Transverse colon (tissue), 4 donors: ENCODE results near the gene NCBP3. TPM values are rescaled to one million over a fixed set of nuclear protein-coding genes. Genes with fewer than 3 reads are reported as not detected.

Source experiments
- DNase-seq: peaks from one replicate; pipeline ENCODE4 v3.0.0-alpha.2; 2019
- H3K27ac ChIP-seq, 4 donors: fragments of 200-600 bp; sonication (generic); 2 replicates each; pipeline ENCODE4 v1.5.1; 2016 to 2018; ENCODE audit warnings: inconsistent platforms in 4 of 4
- H3K27me3 ChIP-seq: fragments of 200-600 bp; sonication (generic); 2 replicates; pipeline ENCODE4 v1.5.1; 2017; ENCODE audit warnings: inconsistent platforms
- H3K36me3 ChIP-seq, 4 donors: fragments of 200-600 bp; sonication (generic); 2 replicates each; pipeline ENCODE4 v1.5.1; 2017 to 2019; ENCODE audit warnings: inconsistent platforms in 4 of 4
- H3K4me1 ChIP-seq, 4 donors: fragments of 200-600 bp; sonication (generic); 2 replicates each; pipeline ENCODE4 v1.5.1; 2017 to 2020; ENCODE audit warnings: inconsistent platforms in 4 of 4
- H3K4me3 ChIP-seq, 4 donors: fragments of 200-600 bp; sonication (generic); 1 replicate in 1 of 4; 2 replicates in 3 of 4; pipeline versions ENCODE4 v1.5.1 to v1.6.1; 2017 to 2019; ENCODE audit warnings: inconsistent platforms in 4 of 4
- H3K9me3 ChIP-seq, 2 donors: fragments of 200-600 bp; sonication (generic); 2 replicates each; pipeline ENCODE4 v1.5.1; 2017 to 2019; ENCODE audit warnings: inconsistent platforms in 2 of 2
- CTCF ChIP-seq, 5 experiments: fragments of 200-600 bp in 3 of 5; fragments of 450-650 bp in 2 of 5; sonication (generic) in 3 of 5; IDR thresholded peaks; 1 replicate in 2 of 5; 2 replicates in 3 of 5; pipeline ENCODE4 v1.5.1; 2016 to 2017; ENCODE audit warnings: antibody characterized with exemption in 5 of 5, inconsistent platforms in 3 of 5, mild to moderate bottlenecking in 2 of 5, moderate library complexity in 1 of 5
- EP300 ChIP-seq: sonication (generic); formaldehyde crosslinking; IDR thresholded peaks from one replicate; pipeline ENCODE4 v1.6.1; 2017; ENCODE audit warnings: antibody characterized with exemption, low read depth
- POLR2A ChIP-seq: fragments of 450-650 bp; IDR thresholded peaks from one replicate; pipeline ENCODE4 v1.6.1; 2016; ENCODE audit warnings: antibody characterized with exemption, mild to moderate bottlenecking, moderate library complexity
- POLR2AphosphoS5 ChIP-seq, 3 donors: sonication (generic); formaldehyde crosslinking; IDR thresholded peaks; one replicate each; pipeline ENCODE4 v1.6.1; 2016; ENCODE audit warnings: antibody characterized with exemption in 3 of 3
- WGBS, 2 donors: methylation state at CpG; one replicate each; pipeline ENCODE4 v1.1.5; 2018; ENCODE audit warnings: low coverage in 1 of 2; 5-methylcytosine and 5-hydroxymethylcytosine counted together
- in situ Hi-C, 4 donors: fragments of 200-750 bp; cut with MboI; loops; one replicate each; pipeline versions ENCODE4 v1.15.0 to v1.15.1; 2017; ENCODE audit warnings: low sequenced_read_pairs in 3 of 4, low pct_ligation_motif_present in 1 of 4, low pct_unique_long_range_greater_than_20kb in 1 of 4
- intact Hi-C: fragments of 100-400 bp; cut with DNase I; formaldehyde crosslinking; loops from one replicate; pipeline ENCODE4 v1.15.1; 2023; ENCODE audit warnings: low total_unique reads
- total RNA-seq, 4 donors: library from RNA; depleted of rRNA; stranded (reverse); fragments of >200 nt; gene quantifications; one replicate each; pipeline ENCODE4 v1.1.0, GENCODE V29; 2016

NCBP3 gene
- total RNA-seq, 4 donors from 2014 or later: 28.9 to 55.6 (median 45.8) TPM

- H3K27me3 ChIP-seq: no peaks in the 10 kb centered on the region
- no peak overlapping the region for H3K4me3 ChIP-seq
- in situ Hi-C loops: no loop called here
- H3K36me3 ChIP-seq: no peaks in the 10 kb centered on the region
- no peak for DNase-seq
- intact Hi-C loops: no loop called here
- no peaks in the 10 kb centered on the region for H3K9me3 ChIP-seq
- 88 to 90% methylated on average over 8 to 9 of the region's 9 CpGs for WGBS, 2 donors
- peaks cover 0 to 2% (median 0%) of the 10 kb centered on the region in 4 donors for H3K4me1 ChIP-seq
- TF ChIP-seq EP300 (no peak), CTCF (IDR thresholded peaks at IDR 0.05) (no peak), POLR2A (no peak), POLR2AphosphoS5 (IDR thresholded peaks at IDR 0.05) (no peak)
- H3K27ac ChIP-seq: peak overlapping the region in 3 of 4 donors; percentile 16 to 43 (median 29)
Measured at GRCh38 chr17:3765981-3766380, 80.1 kb downstream of the NCBP3 start.

- no peak overlapping the region for H3K4me3 ChIP-seq
- TF ChIP-seq EP300 (no peak), POLR2A (no peak), POLR2AphosphoS5 (IDR thresholded peaks at IDR 0.05) (no peak), CTCF (IDR thresholded peaks at IDR 0.05) (no peak)
- in situ Hi-C loops (no loop called here), intact Hi-C loops (no loop called here)
- no peaks in the 10 kb centered on the region for H3K36me3 ChIP-seq
- no peaks in the 10 kb centered on the region for H3K27me3 ChIP-seq
- peak overlapping the region; percentile 0 to 31 (median 20) for H3K27ac ChIP-seq
- no peaks in the 10 kb centered on the region for H3K9me3 ChIP-seq
- WGBS, 2 donors: 65 to 70% methylated on average over 2 to 3 of the region's 3 CpGs
- no peak for DNase-seq
- H3K4me1 ChIP-seq: peaks cover 0 to 2% (median 0%) of the 10 kb centered on the region in 4 donors
Measured at GRCh38 chr17:3763777-3764170, 82.3 kb downstream of the NCBP3 start.

GRCh38 chr17:3762922-3763776 is 82.9 kb downstream of the NCBP3 start:
- no peak for DNase-seq
- 78% methylated on average over 14 of the region's 14 CpGs; no CpG with 5 or more reads in 1 of the 2 donors for WGBS, 2 donors
- in situ Hi-C loops (no loop called here), intact Hi-C loops (no loop called here)
- Histone ChIP-seq H3K27me3 (no peaks in the 10 kb centered on the region), H3K9me3 (no peaks in the 10 kb centered on the region), H3K36me3 (no peaks in the 10 kb centered on the region), H3K4me3 (no peak overlapping the region), H3K27ac (peak overlapping the region in 2 of 4 donors; percentile 0 to 13), H3K4me1 (peaks cover 0 to 2% (median 0%) of the 10 kb centered on the region in 4 donors)
- TF ChIP-seq POLR2AphosphoS5 (IDR thresholded peaks at IDR 0.05) (no peak), POLR2A (no peak), EP300 (no peak), CTCF (IDR thresholded peaks at IDR 0.05) (no peak)

GRCh38 chr17:3761918-3762380 is 84.1 kb downstream of the NCBP3 start:
- in situ Hi-C loops: no loop called here
- no peak overlapping the region for H3K27ac ChIP-seq
- no peak for DNase-seq
- H3K27me3 ChIP-seq: no peaks in the 10 kb centered on the region
- H3K4me1 ChIP-seq: peaks cover 0 to 2% (median 0%) of the 10 kb centered on the region in 4 donors
- intact Hi-C loops: no loop called here
- H3K36me3 ChIP-seq: no peaks in the 10 kb centered on the region
- TF ChIP-seq POLR2A (no peak), CTCF (IDR thresholded peaks at IDR 0.05) (no peak)
- WGBS, 2 donors: 87% methylated on average over 15 of the region's 16 CpGs; no CpG with 5 or more reads in 1 of the 2 donors
- H3K4me3 ChIP-seq: no peak overlapping the region
- no peaks in the 10 kb centered on the region for H3K9me3 ChIP-seq
